GM19455 (cell line): ENCODE results near the gene CMTM4.
"Not testable (repeated sequence)": the region's sequence is repeated elsewhere in the genome, so short reads cannot be mapped to it uniquely, and the experiment has no call there.

ENCODE experiments used
- ATAC-seq: cut with Tn5 transposase; IDR thresholded peaks from one replicate; pipeline ENCODE4 v1.9.1; 2021; ENCODE audit not compliant: unreplicated experiment

CMTM4 gene

GRCh38 chr16:66649167-66649566 is 47.4 kb downstream of the CMTM4 start:
- ATAC-seq = no peak

- ATAC-seq = no peak
Observed at GRCh38 chr16:66647866-66648265, 48.7 kb downstream of the CMTM4 start.

- ATAC-seq = no peak
Observed at GRCh38 chr16:66641387-66641786, 55.2 kb downstream of the CMTM4 start.

DNA sequence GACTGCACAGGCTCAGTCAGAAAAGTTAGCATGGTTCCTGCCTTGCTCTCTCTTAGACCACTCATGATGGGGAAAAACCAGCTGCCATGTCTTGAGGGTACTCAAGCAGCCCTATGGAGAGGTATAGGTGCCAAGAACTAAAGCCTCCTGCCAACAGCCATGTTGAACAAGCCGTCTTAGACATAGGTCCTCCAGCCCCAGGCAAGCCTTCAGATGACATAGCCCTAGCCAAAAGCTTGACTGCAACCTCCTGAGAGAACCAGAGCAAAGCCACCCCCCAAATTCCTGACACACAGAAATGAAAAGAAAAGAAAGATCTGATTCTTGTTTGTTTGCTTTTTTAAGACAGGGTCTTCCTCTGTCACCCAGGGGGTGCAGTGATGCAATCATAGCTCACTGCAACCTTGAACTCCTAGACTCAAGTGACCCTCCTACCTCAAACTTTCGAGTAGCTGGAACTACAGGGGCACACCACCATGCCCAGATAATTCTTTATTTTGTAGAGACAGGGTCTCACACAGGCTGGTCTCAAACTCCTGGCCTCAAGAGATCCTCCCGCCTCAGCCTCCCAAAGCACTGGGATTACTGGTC is 55.7 kb downstream of the CMTM4 start:
- no peak for ATAC-seq

DNA sequence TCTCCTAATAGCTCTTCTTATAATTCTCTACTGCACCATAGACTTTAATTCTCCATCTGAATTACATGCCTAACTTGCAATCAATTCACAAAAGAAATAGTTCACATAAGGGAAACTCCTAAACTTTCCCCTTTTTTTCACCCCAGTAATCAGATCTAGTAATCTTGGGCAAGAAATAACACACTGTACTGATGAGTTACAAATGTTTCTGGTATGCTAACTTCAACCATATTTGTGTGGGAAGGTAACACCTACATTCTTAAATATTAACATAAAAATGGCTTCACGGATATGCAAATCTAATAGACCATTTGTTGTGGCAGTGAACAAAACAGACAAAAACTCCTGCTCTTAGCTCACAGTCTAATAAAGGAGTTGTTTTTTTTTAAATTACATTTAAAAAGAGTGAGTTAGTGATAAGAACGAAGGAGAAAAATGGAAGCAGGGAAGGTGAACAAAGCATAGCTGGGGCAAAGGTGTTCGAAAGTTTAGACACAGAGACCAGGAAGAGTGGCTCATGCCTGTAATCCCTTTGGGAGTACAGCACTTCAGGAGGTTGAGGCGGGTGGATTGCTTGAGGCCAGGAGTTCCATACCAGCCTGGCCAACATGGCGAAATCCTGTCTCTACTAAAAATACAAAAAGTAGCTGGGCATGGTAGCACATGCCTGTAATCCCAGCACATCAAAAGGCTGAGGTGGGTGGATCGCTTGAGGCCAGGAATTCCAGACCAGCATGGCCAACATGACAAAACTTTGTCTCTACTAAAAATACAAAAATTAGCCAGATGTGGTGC is 57.3 kb downstream of the CMTM4 start:
- ATAC-seq = no peak

- no peak for ATAC-seq
Observed at GRCh38 chr16:66637806-66638205, 58.7 kb downstream of the CMTM4 start.

DNA sequence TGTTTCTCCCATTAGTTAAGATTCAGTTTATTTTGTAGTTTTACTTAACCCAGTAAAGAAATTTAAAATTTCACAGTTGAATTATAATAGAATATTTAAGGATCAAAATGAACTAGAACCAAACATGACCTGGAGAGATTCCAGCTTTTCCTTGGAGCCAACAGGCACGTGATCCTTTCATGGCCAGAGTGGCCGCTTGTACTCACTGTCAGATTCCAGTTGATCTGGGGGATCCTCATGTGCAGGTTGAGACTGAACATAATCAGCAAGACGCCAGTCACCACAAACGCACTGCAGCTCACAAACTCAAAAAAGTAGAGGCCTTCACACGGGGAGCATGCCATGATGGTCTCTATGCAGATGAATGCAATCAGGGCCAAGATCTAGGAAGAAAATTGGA is 60.3 kb downstream of the CMTM4 start:
- no peak for ATAC-seq

GRCh38 chr16:66635406-66635805 is 61.1 kb downstream of the CMTM4 start:
- ATAC-seq = no peak

DNA sequence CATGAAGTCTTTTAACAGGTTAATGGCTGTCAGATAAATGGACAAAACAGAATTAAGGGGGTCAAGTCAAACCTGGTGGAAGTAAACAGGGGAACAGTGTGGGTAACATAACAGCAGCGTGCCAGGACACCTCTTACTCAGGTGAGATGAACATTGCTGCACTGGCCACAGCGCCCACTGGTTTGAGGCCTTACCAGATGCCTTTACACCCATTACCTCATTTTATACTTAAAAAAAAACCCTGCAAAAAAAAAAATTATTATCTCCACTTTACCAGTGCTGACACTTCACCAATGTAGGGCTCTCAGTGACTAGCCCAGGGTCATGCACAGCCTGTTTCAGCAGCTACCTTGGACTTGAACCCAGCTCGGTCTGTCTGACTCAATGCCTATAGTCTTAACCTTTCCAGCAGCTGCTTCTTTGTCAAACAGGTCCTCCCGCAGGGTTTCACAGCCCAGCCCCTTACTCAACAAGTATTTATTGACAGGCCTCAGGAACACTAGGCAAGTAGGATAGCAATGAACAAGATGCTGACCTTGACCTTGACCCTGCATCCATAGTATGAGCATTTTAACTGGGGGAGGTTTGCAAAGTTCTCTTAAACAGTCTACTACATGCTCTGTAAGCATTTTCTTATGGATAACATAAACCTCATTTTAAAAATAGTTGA is 61.9 kb downstream of the CMTM4 start:
- ATAC-seq = no peak

DNA sequence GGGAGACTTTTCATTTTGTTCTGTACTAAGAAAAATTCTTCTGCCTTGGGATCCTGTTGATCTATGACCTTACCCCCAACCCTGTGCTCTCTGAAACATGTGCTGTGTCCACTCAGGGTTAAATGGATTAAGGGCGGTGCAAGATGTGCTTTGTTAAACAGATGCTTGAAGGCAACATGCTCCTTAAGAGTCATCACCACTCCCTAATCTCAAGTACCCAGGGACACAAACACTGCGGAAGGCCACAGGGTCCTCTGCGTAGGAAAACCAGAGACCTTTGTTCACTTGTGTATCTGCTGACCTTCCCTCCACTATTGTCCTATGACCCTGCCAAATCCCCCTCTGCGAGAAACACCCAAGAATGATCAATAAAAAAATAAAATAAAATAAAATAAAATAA is 65.0 kb downstream of the CMTM4 start:
- ATAC-seq = not testable (repeated sequence)

DNA sequence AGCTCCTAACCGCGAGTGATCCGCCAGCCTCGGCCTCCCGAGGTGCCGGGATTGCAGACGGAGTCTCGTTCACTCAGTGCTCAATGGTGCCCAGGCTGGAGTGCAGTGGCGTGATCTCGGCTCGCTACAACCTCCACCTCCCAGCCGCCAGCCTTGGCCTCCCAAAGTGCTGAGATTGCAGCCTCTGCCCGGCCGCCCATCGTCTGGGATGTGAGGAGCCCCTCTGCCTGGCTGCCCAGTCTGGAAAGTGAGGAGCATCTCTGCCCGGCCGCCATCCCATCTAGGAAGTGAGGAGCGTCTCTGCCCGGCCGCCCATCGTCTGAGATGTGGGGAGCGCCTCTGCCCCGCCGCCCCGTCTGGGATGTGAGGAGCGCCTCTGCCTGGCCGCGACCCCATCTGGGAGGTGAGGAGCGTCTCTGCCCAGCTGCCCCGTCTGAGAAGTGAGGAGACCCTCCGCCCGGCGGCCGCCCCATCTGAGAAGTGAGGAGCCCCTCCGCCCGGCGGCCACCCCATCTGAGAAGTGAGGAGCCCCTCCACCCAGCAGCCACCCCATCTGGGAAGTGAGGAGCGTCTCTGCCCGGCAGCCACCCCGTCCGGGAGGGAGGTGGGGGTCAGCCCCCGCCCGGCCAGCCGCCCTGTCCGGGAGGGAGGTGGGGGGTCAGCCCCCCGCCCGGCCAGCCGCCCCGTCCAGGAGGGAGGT is 65.8 kb downstream of the CMTM4 start:
- ATAC-seq = not testable (repeated sequence)

- ATAC-seq = no peak
Observed at GRCh38 chr16:66629856-66630255, 66.7 kb downstream of the CMTM4 start.

- not testable (repeated sequence) for ATAC-seq
Observed at GRCh38 chr16:66627611-66628378, 68.7 kb downstream of the CMTM4 start.

GRCh38 chr16:66623755-66624154 is 72.8 kb downstream of the CMTM4 start:
- ATAC-seq = no peak

- no peak for ATAC-seq
Observed at GRCh38 chr16:66622863-66623262, 73.7 kb downstream of the CMTM4 start.

DNA sequence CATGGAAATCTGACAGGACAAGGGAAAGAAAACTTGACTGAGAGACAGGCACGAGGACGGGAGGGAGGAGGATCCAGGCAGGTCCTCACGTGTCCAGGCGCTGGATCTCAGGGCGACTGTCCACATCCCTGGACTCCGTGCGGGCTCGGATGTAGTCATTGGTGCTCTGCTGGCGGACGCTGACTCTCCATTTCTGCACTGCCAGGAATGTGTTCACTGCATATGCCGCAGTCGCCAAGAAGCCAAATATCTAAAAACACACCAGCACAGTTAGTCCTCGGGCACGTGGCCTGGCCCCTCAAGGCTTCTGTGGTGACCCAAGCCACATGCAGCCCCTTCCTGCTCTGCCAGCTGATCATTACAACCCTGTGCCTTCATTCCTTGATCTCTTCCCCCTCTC is 74.6 kb downstream of the CMTM4 start:
- no peak for ATAC-seq

DNA sequence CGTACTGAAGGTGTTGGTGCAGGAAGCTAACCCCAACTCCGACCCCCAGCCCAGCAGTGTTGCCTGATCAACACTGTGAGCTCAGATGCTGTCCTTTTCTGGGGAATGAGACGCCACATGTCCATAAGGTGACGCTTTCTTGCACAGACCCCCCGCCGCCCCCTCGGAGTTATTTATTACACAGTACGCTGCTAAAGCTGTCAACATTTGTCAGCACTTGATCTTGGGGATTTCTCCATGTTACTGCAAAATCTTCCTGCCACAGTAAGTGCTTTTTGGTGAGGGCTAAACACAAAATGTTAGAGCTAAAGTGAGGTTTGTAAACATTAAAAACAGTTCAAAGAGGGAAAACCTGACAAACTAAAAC is 76.1 kb downstream of the CMTM4 start:
- no peak for ATAC-seq

GRCh38 chr16:66619534-66620428 is 76.8 kb downstream of the CMTM4 start:
- no peak for ATAC-seq

DNA sequence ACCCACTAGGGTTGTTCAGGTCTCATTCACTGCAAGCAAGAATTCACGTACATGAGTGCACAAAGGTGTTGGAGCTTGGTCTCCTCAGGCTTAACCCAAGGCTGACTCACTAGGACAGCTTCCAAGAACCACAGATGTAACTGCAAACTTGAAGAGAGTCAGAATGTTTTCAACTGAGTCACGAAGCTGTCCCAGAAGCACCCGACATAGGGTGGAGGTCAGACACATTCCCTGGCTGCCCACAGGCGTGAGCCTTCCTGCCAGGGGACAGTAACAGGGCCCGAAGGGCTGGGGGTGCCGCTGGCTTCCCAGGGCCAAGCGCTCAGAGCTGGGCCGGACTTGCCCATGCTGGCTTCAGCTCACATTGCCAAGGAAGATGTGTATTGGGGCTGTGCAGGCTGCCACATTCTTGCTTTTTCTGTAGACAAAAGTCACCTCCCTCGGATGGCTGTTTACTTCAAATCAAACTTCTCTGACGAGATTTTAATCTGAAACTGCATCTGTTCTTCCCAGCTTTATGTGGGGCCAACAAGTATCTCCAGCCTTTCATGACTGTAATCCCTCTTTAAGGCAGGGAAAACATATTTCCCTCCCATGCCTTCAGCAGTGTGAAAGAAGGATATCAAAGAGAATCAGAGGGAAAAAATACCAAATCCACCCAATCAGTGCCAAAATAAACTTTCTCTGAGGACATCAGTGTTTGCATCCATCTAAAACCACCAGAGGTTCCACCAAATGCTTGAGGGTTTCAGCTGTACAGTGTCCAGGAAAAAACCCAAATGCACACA is 77.8 kb downstream of the CMTM4 start:
- ATAC-seq = no peak
